Kidney capillary endothelial cell (primary cell): ENCODE measurements around the gene CERS6.
"Not testable (repeated sequence)": the region's sequence is repeated elsewhere in the genome, so short reads cannot be mapped to it uniquely, and the experiment has no call there.

Source experiments
- DNase-seq: peaks from one replicate; pipeline ENCODE4 v3.0.0-alpha.2; 2018; ENCODE audit warnings: low spot score

CERS6 gene

GRCh38 chr2:168734199-168734760, 278.2 kb downstream of the CERS6 start:
- no peak for DNase-seq

DNA sequence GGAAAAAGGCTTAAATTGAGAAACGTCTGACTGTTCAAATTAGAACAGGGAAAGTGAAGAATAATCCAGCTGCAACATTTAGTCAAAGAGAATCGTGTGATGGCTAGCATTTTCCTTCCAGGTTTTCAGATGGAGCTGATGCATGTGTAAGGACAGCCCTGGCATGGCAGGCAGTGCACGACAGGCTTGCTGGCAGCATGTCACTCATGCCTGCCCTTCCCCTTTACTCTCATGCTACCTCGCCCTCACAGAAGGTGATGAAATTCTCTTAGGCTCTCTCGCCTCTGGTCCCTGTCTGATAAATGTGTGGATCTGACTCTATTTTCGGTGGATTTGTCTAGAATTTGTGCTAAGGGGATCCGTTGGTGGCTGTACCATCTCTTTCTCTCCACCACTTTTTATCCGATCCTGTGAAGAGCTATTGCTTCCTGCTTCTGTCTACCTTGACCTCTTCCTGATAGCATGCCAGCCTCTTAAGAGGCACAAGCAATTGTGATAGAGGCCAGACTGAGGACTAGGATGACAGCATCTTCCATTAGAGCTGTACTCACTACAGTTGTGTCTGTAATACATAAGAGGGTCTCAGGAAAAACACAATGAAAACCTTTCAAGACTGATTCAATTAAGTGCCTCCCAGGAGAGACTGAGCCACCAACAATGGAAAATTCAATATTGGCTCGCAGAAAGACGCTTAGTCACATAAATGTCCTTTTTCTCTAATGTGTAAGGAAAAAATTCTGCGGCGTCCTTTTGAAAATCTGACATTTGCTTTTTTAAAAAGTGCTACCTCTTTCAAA, 280.8 kb downstream of the CERS6 start:
- no peak for DNase-seq

GRCh38 chr2:168738062-168738461, 282.0 kb downstream of the CERS6 start:
- peak; percentile 41 for DNase-seq

DNA sequence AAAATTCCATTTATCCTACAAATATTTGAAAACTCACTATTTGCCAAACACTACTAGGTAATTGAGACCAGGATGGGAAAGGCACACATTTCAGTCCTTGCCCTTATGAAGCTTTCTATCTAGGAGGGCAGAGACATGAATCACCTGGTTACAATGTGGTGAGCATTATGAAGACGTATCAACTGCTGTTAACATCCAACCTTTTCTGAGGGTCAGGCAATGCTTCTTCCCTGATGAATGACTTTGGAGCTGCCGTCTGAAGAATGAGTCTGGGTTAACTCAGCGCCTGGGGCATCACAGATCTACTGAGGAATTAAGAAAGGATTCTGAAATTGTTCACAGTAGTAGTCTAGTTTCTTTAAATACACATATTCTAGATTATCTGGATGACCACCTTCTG, 284.3 kb downstream of the CERS6 start:
- DNase-seq, result no peak

DNA sequence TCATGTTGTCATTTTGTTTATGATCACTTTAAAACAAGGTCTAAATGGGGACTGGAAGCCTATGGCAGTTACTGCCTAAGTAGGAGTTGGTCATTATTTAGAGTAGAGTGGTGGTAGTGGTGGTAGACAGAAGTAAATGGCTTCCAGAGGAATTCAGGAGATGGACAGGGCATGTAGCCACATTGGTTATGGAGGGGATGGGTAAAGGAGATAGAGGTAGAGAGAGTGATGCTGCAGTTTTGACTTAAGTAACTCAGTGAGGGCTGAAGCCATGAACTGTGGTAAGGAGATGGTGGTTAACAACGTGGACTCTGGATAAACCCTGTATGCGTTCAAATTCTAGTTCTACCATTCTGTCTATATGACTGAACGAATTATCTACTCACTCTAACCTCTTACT, 284.7 kb downstream of the CERS6 start:
- no peak for DNase-seq

DNA sequence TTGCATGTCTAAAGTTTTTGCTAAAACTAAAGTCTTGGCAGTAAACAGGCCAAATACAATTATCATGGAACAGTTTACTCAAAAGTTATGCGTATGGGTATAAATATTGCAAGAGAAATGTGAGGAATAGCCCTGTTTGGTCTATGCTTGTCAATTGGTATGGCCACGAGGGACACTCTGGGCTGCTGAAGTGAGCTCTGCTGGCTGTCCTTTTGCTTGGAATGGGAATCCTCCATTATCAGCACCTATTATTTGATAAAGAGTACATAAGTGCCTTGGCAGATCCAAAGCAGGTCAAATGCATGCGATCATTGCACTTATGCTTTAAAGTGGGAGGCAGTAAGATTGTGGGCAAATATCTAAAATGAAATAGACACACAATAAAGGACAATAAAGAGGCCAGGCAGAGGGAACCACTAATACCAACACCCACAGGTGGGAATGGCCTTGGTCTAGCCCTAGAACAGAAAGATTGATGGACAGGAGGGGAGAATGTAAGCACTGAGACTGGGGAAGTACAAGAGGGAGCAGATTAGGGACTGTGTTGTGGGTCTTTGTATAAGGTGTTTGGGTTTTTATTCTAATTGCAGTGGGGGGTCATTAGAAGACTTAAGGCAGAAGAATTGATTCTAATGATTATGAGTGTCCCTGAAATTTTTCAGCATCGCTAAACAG, 286.3 kb downstream of the CERS6 start:
- DNase-seq, result no peak

- no peak for DNase-seq
Measured at GRCh38 chr2:168744844-168745243, 288.8 kb downstream of the CERS6 start.

DNA sequence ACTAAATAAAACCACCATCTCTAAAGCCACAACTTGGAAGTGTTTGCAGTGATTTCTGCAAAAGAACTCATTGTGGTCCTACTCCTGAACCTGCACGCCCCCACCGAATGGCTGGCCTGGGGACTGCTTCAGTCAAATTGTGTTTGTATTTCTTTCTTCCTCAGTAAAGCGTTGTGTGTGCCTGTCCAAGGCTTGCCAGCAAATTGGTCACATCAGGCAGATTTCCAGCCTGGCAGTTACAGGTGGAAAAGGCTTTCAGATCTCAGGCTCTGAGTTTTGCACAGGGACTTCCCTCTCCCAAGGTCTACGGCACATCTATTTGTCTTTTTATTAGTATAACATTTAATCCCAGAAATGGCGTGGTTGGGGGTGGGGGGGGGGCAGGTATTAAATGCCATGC, 292.4 kb downstream of the CERS6 start:
- no peak for DNase-seq

- DNase-seq, result no peak
Measured at GRCh38 chr2:168749297-168749696, 293.2 kb downstream of the CERS6 start.

DNA sequence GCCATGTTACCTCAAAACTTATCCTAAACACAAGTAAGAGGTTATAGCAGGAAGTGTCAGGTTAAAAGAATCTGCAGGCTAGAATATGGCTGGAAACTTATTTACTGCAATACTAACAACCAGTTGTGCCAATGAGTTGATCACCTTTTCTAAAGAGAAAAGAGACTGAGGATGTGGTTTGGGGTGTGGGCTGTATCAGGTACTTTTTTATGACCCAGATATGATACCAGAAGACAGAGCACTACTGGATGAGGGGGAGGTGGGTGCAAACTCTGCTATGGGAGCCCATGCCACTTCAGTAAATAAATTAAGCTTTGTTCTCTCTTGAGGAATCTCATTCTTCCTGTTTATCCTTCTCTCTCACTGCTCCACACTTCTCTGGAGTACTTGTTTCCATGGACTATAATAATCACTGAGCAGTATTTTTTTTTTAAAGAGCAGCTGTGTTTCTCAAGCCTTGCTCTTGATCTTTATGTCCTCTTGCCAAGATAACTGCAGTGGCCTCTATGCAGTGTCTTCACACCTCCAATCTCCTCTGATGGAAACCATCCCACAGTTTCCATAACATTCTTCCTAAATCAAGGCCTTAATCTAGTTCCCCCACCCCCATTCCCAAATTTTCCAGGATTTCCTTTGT, 295.1 kb downstream of the CERS6 start:
- no peak for DNase-seq

DNA sequence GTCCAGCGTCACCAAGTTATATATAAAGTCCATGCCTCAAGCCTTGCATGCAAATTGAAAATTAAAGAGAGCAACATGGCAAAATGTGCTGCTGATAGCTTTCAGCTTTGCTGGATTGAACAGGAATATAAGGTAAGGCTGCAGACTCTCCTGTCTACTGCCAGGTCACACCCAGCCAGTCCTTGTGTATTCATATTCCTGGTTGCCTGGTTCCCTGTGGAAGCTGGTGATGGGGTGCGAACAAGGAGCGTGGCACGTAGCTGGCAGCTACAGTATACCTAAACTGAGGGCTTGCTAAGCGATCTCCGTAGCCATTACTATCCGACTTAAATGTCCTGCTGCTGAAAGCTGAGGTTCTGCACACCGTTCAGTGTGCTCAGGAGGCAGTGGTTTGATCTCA, 296.3 kb downstream of the CERS6 start:
- DNase-seq, result no peak

DNA sequence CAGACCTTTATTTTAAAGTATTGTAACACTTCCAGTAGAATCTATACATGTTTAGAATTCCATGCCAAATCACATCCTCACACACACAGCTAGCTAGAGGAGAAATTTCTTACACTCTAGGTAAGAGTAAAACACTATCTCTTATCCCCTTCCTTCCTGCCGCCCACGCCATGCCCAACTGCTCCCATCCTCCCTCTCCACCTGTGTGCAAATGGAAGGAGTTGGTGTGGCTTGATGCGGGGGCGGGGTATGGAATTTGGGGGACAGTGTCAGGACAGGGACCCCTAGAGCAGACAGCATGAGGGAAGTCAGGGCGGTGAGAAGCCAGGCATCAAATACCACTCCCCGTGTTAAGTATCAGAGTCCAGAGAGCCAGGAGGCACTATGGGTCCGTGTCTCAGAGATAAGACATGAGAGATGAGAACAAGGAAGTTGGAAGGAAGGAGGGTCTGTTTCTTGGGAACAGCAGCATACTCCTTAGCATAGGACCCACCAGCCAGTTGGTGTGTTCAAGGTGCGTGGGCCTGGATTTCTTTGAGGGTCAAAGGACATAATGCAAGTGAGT, 297.8 kb downstream of the CERS6 start:
- DNase-seq, result no peak

DNA sequence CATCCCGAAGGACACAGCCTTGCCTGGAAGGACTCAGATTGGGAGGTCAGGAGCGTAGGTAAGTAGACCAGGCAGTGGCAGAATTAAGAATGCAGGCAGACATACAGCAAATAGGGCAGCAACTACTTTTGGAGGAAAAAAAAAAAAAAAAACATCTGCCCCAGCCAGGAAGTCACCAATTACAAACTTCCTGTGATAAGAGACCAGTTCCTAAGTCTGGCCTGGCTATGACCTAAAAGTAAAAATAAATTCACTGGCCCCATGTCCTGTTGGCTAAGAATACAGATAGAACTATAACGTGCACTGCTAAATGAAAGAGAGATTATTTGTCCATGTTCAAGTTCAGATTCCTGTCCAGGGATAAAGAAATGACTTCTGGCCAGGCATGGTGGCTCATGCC, 301.2 kb downstream of the CERS6 start:
- peak; percentile 52 for DNase-seq

DNA sequence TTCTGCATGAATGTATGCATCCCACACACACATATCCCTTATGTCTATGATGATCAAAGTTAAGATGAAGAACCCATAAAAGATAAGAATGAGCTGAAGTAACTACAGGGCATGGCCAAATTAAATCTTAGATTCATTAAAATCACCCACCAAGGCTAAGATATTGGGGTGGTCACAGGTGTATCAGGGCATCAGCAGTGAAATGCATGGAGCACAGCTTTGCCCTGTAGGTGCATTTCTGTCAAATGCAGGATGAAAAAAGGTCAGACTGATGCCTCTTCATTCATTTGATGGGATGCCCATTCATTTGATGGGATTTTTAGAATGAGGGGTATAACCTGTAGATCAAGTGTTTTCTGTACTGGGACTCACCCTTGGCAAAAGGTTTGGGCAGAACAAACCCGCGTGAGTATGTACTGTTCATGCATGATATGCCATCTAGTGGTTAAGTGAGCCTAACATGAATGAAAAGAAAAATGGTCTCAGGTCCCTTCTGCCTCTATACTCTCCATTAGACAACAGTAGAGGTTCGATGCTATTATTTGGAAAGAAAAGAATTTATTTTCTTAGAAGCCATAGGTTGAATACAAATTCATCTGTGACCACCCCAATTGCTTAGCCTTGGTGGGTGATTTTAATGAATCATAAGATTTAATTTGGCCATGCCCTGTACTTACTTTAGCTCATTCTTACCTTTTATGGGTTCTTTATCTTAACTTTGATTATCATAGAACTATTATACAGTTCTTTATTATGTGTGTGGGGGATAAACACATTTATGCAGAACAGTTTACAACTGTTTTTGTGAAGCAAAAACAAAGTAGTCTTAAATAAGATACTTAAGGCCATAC, 303.1 kb downstream of the CERS6 start:
- DNase-seq, result peak; percentile 45

DNA sequence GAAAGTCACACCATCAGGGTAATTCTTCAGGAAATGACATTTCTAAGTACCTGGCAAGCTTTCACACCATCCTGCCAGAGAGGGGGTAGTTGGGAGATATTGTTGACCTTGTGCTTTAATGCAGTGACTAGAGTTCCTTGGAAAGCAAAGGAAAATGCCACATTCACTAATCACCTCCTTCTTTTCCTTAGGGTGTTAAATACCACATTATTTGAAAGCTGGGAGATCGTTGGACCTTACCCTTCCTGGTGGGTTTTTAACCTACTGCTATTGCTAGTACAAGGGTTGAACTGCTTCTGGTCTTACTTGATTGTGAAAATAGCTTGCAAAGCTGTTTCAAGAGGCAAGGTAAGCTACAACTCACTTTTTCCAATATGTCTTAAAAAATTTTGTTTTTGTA, 309.3 kb downstream of the CERS6 start:
- DNase-seq, result no peak

DNA sequence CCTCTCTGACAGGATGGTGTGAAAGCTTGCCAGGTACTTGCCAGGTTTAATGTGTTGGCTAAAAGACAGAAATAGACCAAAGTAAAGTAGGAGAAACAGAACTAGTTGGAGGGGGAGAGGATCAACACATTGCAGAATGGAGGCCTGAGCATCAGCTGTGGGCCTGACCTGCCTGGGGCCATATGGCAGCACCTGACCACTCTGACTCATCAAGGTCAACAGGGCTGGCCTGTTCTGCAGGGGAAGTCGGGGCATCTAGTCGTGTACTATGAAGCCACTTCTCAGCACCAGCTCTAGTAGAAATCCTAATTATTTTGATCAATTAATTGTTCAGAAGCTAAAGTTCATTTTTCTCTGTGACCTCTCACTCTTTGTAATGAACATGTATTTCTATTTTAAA, 310.5 kb downstream of the CERS6 start:
- DNase-seq, result no peak

DNA sequence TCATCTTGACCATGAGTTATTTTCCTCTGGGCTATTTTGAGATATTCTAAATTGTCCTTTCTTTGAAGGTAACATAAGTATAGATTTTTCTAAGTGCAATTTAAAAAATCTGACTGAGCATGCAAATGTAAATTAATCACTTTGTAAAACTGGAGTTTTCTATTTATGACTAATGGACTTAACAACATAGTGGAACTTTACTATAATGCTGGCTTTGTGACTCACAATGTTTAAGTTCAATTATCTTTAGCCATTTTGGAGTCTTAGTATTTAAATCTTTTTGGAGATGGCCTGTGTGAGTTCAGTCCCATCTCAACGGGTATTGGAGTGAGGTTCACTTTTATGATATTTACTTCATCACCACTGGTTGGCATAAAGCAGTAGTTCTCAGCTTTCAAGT, 311.2 kb downstream of the CERS6 start:
- no peak for DNase-seq

DNA sequence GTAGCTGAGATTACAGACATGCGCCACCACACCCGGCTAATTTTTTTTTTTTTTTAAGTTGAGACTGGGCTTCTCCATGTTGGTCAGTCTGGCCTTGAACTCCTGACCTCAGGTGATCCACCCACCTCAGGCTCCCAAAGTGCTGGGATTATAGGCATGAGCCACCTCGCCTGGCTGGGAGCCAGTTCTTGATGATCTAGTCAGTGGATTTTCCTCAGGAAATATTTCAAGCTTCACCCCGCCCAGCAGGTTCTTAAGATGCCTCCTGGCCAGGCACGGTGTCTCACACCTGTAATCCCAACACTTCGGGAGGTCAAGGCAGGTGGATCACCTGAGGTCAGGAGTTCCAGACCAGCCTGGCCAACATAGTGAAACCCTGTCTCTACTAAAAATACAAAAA, 312.3 kb downstream of the CERS6 start:
- DNase-seq, result not testable (repeated sequence)

DNA sequence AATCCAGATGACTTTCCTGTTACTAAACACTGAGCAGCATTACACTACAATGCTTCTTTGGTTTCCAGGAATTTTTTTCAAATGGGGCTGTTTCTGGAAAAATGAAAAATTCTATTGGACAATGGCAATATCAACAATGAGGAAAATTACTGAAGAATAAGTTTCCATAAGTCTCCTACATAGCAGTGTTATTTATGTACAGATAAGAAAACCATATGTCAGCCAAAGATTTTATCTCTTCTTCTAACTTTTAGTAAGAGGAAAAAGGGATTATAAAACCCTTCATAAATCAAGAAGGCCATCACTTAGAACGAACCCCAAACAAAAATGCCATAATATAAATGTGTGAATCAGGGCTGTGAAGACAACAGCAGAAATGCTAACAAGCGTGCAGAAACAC, 314.7 kb downstream of the CERS6 start:
- no peak for DNase-seq

DNA sequence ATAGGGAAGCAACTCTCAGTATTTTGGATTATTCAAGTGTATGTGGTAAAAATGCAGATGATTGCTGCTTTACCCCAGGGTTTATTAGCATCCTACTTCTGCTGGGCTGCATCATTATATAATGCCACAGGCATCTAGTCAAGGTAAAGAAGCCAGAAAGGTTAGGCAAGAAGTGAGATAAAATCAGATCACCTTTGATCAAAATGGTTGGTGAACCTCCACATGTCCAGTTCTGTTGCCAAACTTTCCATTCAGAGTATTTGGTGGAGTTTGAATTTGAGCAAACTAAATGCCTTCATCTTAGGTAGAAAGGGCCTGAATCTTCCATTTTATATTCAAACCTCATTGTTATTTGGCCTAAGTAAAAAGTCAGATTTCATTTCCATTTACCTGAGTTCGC, 316.6 kb downstream of the CERS6 start:
- no peak for DNase-seq

DNA sequence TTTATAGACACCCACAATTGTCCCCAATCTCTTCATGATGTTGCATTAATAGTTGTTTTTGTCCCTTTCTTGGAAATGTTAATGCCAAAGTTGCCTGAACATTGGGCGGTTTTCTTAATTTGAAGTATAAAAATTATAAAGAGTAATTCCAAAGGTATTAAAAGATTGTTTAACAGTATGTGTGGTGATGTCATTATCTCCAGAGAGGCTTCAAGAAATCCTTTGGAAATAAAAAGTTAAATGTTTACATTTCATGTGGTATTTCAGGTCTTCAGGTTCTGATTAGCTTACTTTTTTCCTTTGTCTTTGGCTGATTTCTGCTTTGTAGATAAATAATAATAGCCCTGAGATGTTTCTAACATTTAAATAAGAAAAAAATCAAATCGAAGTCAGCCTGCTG, 317.1 kb downstream of the CERS6 start:
- DNase-seq, result no peak
